Endothelial cell of umbilical vein (primary cell): ENCODE measurements around the gene CCDC57.

Source experiments
- POLR2A ChIP-seq: IDR thresholded peaks from 2 replicates; pipeline ENCODE4 v1.6.1; 2012; ENCODE audit warnings: low read depth, mild to moderate bottlenecking, control low read depth, low read length
- POLR2AphosphoS5 ChIP-seq: IDR thresholded peaks from 2 replicates; pipeline ENCODE4 v1.6.1; 2012; ENCODE audit warnings: low read depth, mild to moderate bottlenecking, control low read depth, low read length, moderate library complexity; ENCODE audit not compliant: insufficient read depth
- TF ChIP-seq, protein P1 (sequence below), 2 donors: IDR thresholded peaks; 1 replicate in 1 of 2; 2 replicates in 1 of 2; pipeline ENCODE4 v1.5.1; 2011; ENCODE audit warnings: low read length in 2 of 2, mild to moderate bottlenecking in 2 of 2, moderate library complexity in 2 of 2, control low read depth in 1 of 2, inconsistent platforms in 1 of 2, low read depth in 1 of 2; ENCODE audit not compliant: insufficient read depth in 1 of 2; ENCODE audit errors: extremely low read depth in 1 of 2

GRCh38 chr17:82223517-82223916, 10.9 kb upstream of the CCDC57 start:
- TF ChIP-seq, protein P1, sequence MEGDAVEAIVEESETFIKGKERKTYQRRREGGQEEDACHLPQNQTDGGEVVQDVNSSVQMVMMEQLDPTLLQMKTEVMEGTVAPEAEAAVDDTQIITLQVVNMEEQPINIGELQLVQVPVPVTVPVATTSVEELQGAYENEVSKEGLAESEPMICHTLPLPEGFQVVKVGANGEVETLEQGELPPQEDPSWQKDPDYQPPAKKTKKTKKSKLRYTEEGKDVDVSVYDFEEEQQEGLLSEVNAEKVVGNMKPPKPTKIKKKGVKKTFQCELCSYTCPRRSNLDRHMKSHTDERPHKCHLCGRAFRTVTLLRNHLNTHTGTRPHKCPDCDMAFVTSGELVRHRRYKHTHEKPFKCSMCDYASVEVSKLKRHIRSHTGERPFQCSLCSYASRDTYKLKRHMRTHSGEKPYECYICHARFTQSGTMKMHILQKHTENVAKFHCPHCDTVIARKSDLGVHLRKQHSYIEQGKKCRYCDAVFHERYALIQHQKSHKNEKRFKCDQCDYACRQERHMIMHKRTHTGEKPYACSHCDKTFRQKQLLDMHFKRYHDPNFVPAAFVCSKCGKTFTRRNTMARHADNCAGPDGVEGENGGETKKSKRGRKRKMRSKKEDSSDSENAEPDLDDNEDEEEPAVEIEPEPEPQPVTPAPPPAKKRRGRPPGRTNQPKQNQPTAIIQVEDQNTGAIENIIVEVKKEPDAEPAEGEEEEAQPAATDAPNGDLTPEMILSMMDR (IDR thresholded peaks at IDR 0.05; ENCODE audit: extremely low read depth in 1 of 2, insufficient read depth in 1 of 2, low read depth in 1 of 2, low read length in 2 of 2), result no peak
- no peak for TF ChIP-seq POLR2AphosphoS5
- no peak for TF ChIP-seq POLR2A
